Activated CD4-positive, alpha-beta T cell treated with anti-CD3 and anti-CD28 coated beads, Interleukin-2, amount 50 U/mL, for 24 hours (primary cell): ENCODE data around the gene RRP8.

Experiments used
- DNase-seq, 2 donors: peaks; one replicate each; pipeline ENCODE4 v3.0.0-alpha.2; 2020; ENCODE audit warnings: low read depth in 1 of 2, low spot score in 1 of 2

The RRP8 gene

GRCh38 chr11:6546735-6547134 lies 56.7 kb downstream of the RRP8 start:
- no peak for DNase-seq

GRCh38 chr11:6545917-6546605 lies 57.4 kb downstream of the RRP8 start:
- no peak for DNase-seq
